SK-N-SH (cell line): ENCODE data around the gene ARHGEF11. TPM values are rescaled to one million over a fixed set of nuclear protein-coding genes. Genes with fewer than 3 reads are reported as not detected.

Experiments used
- CTCF ChIA-PET: fragments of 300-600, 350-600 bp; formaldehyde crosslinking; extraction: SDS; loops from one replicate; lab custom pipeline; 2021; lab: Yijun Ruan, JAX
- POLR2A ChIA-PET: fragments of 350-600 bp; sonication (Branson Sonifier 250); formaldehyde crosslinking; extraction: SDS; loops from one replicate; lab custom pipeline; 2020; ENCODE audit warnings: antibody characterized with exemption, inconsistent platforms; lab: Yijun Ruan, JAX
- DNase-seq: peaks from one replicate; pipeline ENCODE4 v3.0.0; 2012
- H2AFZ ChIP-seq: fragments of 200-600 bp; sonication (generic); 2 replicates; pipeline ENCODE4 v1.8.1; 2016; ENCODE audit warnings: antibody characterized with exemption, mild to moderate bottlenecking, low read depth
- H3F3A ChIP-seq: fragments of 200-600 bp; sonication (generic); replicated peaks from 2 replicates; pipeline ENCODE3; 2016; ENCODE audit warnings: antibody characterized with exemption, mild to moderate bottlenecking; ENCODE audit not compliant: insufficient read depth
- H3K27ac ChIP-seq, 2 experiments: fragments of 200-500 bp in 1 of 2; fragments of 200-600 bp in 1 of 2; sonication (Bioruptor generic) in 1 of 2; sonication (generic), shearing (Covaris generic) in 1 of 2; 2 replicates each; pipeline versions ENCODE4 v1.5.1 to v1.6.1; 2014 to 2016; ENCODE audit warnings: low read depth in 2 of 2, inconsistent platforms in 1 of 2, low read length in 1 of 2, mild to moderate bottlenecking in 1 of 2, mixed read lengths in 1 of 2
- H3K27me3 ChIP-seq: fragments of 200-600 bp; sonication (generic), shearing (Covaris generic); 2 replicates; pipeline ENCODE4 v1.6.1; 2016; ENCODE audit warnings: mixed run types; ENCODE audit not compliant: insufficient read depth
- H3K36me3 ChIP-seq, 2 experiments: fragments of 200-500 bp in 1 of 2; fragments of 200-600 bp in 1 of 2; sonication (Bioruptor generic) in 1 of 2; sonication (generic) in 1 of 2; replicated peaks in 1 of 2; 2 replicates each; pipeline versions ENCODE3 to v1.5.1; 2014 to 2016; ENCODE audit warnings: low read length in 1 of 2, mild to moderate bottlenecking in 1 of 2; ENCODE audit not compliant: insufficient read depth in 2 of 2, control insufficient read depth in 1 of 2
- H3K4me1 ChIP-seq, 2 experiments: fragments of 200-500 bp in 1 of 2; fragments of 200-600 bp in 1 of 2; sonication (Bioruptor generic) in 1 of 2; sonication (generic), shearing (Covaris generic) in 1 of 2; 2 replicates each; pipeline versions ENCODE4 v1.5.1 to v1.6.1; 2014 to 2016; ENCODE audit warnings: low read depth in 1 of 2, low read length in 1 of 2, mixed run types in 1 of 2; ENCODE audit not compliant: insufficient read depth in 2 of 2, control insufficient read depth in 1 of 2
- H3K4me2 ChIP-seq: fragments of 200-600 bp; sonication (generic), shearing (Covaris generic); 2 replicates; pipeline ENCODE4 v1.6.1; 2017; ENCODE audit warnings: mixed run types
- H3K4me3 ChIP-seq, 2 experiments: fragments of 200-500 bp in 1 of 2; fragments of 200-600 bp in 1 of 2; sonication (Bioruptor generic) in 1 of 2; sonication (generic), shearing (Covaris generic) in 1 of 2; 2 replicates each; pipeline versions ENCODE4 v1.5.1 to v1.8.1; 2014 to 2016; ENCODE audit warnings: low read depth in 2 of 2, inconsistent platforms in 1 of 2, low read length in 1 of 2, mild to moderate bottlenecking in 1 of 2, mixed read lengths in 1 of 2, moderate library complexity in 1 of 2
- H3K79me2 ChIP-seq: fragments of 200-600 bp; sonication (generic); 2 replicates; pipeline ENCODE4 v1.8.1; 2017; ENCODE audit warnings: mild to moderate bottlenecking; ENCODE audit not compliant: insufficient read depth
- H3K9ac ChIP-seq: fragments of 200-600 bp; sonication (generic); 2 replicates; pipeline ENCODE4 v1.6.1; 2017; ENCODE audit warnings: mixed run types
- H3K9me2 ChIP-seq: fragments of 200-600 bp; sonication (generic); 2 replicates; pipeline ENCODE4 v1.6.1; 2017; ENCODE audit warnings: mixed run types
- H3K9me3 ChIP-seq: fragments of 200-600 bp; sonication (generic); 2 replicates; pipeline ENCODE4 v1.6.1; 2017; ENCODE audit warnings: mixed run types, mild to moderate bottlenecking, moderate library complexity
- H4K20me1 ChIP-seq: fragments of 200-600 bp; sonication (generic); 2 replicates; pipeline ENCODE4 v1.6.1; 2017; ENCODE audit warnings: mild to moderate bottlenecking, mixed run types; ENCODE audit not compliant: insufficient read depth
- FOXM1 ChIP-seq: IDR thresholded peaks from 2 replicates; pipeline ENCODE4 v1.4.0; 2012; ENCODE audit warnings: low read depth, mild to moderate bottlenecking
- GABPA ChIP-seq: IDR thresholded peaks from 2 replicates; pipeline ENCODE4 v1.4.0; 2012; ENCODE audit warnings: low read depth, mild to moderate bottlenecking
- GATA2 ChIP-seq: sonication (generic); formaldehyde crosslinking; IDR thresholded peaks from 2 replicates; pipeline ENCODE4 v1.5.0; 2020; ENCODE audit warnings: mild to moderate bottlenecking, missing genetic modification reagents
- MEF2A ChIP-seq: IDR thresholded peaks from 2 replicates; pipeline ENCODE4 v1.4.0; 2012; ENCODE audit warnings: low read depth, borderline replicate concordance
- MXI1 ChIP-seq: IDR thresholded peaks from 2 replicates; pipeline ENCODE4 v1.6.1; 2012; ENCODE audit warnings: mild to moderate bottlenecking, low read depth, low read length, improper control_type of control experiment
- NRF1 ChIP-seq: IDR thresholded peaks from 2 replicates; pipeline ENCODE4 v1.6.1; 2012; ENCODE audit warnings: low read depth, mild to moderate bottlenecking, low read length
- RAD21 ChIP-seq: IDR thresholded peaks from 2 replicates; pipeline ENCODE4 v1.6.1; 2012; ENCODE audit warnings: mild to moderate bottlenecking, low read length
- RCOR1 ChIP-seq: fragments of 150-350 bp; IDR thresholded peaks from 2 replicates; pipeline ENCODE4 v1.6.1; 2017; ENCODE audit warnings: antibody characterized with exemption, low read length
- SIN3A ChIP-seq: IDR thresholded peaks from 2 replicates; pipeline ENCODE4 v1.6.1; 2012; ENCODE audit warnings: low read depth, mild to moderate bottlenecking, low read length, moderate library complexity, borderline replicate concordance
- TEAD4 ChIP-seq: IDR thresholded peaks from 2 replicates; pipeline ENCODE4 v1.4.0; 2012; ENCODE audit warnings: mild to moderate bottlenecking, borderline replicate concordance; ENCODE audit not compliant: insufficient read depth
- USF1 ChIP-seq: IDR thresholded peaks from 2 replicates; pipeline ENCODE4 v1.4.0; 2012; ENCODE audit warnings: low read depth, borderline replicate concordance
- YY1 ChIP-seq: IDR thresholded peaks from 2 replicates; pipeline ENCODE4 v1.4.0; 2012; ENCODE audit warnings: low read depth, mild to moderate bottlenecking
- WGBS: methylation state at CpG from one replicate; pipeline ENCODE4 v1.1.6; 2017; ENCODE audit warnings: low lambda C conversion rate; 5-methylcytosine and 5-hydroxymethylcytosine counted together
- polyA plus RNA-seq, 3 experiments: library from polyadenylated mRNA; depleted of rRNA; stranded (reverse); fragments of >200 nt; gene quantifications; 2 replicates each; pipeline ENCODE4 v1.2.3, GENCODE V29; 2012
- TF ChIP-seq, protein P1 (sequence below): fragments of 150-350 bp; IDR thresholded peaks from 2 replicates; pipeline ENCODE4 v1.6.1; 2017; ENCODE audit warnings: antibody characterized with exemption, low read length, low read depth, borderline replicate concordance
- TF ChIP-seq, protein P2 (sequence below): fragments of 150-350 bp; IDR thresholded peaks from 2 replicates; pipeline ENCODE4 v1.6.1; 2016; ENCODE audit warnings: mild to moderate bottlenecking, low read depth, low read length
- TF ChIP-seq, protein P3 (sequence below): IDR thresholded peaks from 2 replicates; pipeline ENCODE4; 2012
- TF ChIP-seq, protein P4 (sequence below): IDR thresholded peaks from 2 replicates; pipeline ENCODE4 v1.6.1; 2012; ENCODE audit warnings: mild to moderate bottlenecking, low read depth, low read length, moderate library complexity

Gene ARHGEF11
- polyA plus RNA-seq, 1 of the 3 experiments (the other 2 are of a cell fraction): 19.0 TPM

GRCh38 chr1:156951371-156951770 lies 94.2 kb downstream of the ARHGEF11 start:
- no peak for DNase-seq
- Histone ChIP-seq H4K20me1 (no peaks in the 10 kb centered on the region), H3K4me3 (no peak overlapping the region), H3K79me2 (no peaks in the 10 kb centered on the region), H3K4me1 (no peaks in the 10 kb centered on the region), H3K36me3 (peaks cover 35 to 76% of the 10 kb centered on the region in 2 experiments), H3F3A (no peaks in the 10 kb centered on the region), H3K27ac (no peak overlapping the region), H3K9ac (no peak overlapping the region), H3K4me2 (no peak overlapping the region), H3K27me3 (no peaks in the 10 kb centered on the region), H3K9me2 (no peaks in the 10 kb centered on the region), H3K9me3 (no peaks in the 10 kb centered on the region), H2AFZ (no peak overlapping the region)
- 98% methylated on average over 5 of the region's 5 CpGs for WGBS
- TF ChIP-seq MXI1 (no peak), TEAD4 (no peak), RAD21 (no peak), RCOR1 (no peak), GABPA (no peak), MEF2A (no peak), GATA2 (CRISPR knock-in tag) (no peak), SIN3A (no peak), YY1 (no peak), FOXM1 (no peak), USF1 (no peak), NRF1 (no peak)
- TF ChIP-seq, protein P1, sequence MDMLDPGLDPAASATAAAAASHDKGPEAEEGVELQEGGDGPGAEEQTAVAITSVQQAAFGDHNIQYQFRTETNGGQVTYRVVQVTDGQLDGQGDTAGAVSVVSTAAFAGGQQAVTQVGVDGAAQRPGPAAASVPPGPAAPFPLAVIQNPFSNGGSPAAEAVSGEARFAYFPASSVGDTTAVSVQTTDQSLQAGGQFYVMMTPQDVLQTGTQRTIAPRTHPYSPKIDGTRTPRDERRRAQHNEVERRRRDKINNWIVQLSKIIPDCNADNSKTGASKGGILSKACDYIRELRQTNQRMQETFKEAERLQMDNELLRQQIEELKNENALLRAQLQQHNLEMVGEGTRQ: no peak
- TF ChIP-seq, protein P2, sequence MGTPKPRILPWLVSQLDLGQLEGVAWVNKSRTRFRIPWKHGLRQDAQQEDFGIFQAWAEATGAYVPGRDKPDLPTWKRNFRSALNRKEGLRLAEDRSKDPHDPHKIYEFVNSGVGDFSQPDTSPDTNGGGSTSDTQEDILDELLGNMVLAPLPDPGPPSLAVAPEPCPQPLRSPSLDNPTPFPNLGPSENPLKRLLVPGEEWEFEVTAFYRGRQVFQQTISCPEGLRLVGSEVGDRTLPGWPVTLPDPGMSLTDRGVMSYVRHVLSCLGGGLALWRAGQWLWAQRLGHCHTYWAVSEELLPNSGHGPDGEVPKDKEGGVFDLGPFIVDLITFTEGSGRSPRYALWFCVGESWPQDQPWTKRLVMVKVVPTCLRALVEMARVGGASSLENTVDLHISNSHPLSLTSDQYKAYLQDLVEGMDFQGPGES: no peak
- TF ChIP-seq, protein P3, sequence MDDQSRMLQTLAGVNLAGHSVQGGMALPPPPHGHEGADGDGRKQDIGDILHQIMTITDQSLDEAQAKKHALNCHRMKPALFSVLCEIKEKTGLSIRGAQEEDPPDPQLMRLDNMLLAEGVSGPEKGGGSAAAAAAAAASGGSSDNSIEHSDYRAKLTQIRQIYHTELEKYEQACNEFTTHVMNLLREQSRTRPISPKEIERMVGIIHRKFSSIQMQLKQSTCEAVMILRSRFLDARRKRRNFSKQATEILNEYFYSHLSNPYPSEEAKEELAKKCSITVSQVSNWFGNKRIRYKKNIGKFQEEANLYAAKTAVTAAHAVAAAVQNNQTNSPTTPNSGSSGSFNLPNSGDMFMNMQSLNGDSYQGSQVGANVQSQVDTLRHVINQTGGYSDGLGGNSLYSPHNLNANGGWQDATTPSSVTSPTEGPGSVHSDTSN: no peak
- TF ChIP-seq, protein P4, sequence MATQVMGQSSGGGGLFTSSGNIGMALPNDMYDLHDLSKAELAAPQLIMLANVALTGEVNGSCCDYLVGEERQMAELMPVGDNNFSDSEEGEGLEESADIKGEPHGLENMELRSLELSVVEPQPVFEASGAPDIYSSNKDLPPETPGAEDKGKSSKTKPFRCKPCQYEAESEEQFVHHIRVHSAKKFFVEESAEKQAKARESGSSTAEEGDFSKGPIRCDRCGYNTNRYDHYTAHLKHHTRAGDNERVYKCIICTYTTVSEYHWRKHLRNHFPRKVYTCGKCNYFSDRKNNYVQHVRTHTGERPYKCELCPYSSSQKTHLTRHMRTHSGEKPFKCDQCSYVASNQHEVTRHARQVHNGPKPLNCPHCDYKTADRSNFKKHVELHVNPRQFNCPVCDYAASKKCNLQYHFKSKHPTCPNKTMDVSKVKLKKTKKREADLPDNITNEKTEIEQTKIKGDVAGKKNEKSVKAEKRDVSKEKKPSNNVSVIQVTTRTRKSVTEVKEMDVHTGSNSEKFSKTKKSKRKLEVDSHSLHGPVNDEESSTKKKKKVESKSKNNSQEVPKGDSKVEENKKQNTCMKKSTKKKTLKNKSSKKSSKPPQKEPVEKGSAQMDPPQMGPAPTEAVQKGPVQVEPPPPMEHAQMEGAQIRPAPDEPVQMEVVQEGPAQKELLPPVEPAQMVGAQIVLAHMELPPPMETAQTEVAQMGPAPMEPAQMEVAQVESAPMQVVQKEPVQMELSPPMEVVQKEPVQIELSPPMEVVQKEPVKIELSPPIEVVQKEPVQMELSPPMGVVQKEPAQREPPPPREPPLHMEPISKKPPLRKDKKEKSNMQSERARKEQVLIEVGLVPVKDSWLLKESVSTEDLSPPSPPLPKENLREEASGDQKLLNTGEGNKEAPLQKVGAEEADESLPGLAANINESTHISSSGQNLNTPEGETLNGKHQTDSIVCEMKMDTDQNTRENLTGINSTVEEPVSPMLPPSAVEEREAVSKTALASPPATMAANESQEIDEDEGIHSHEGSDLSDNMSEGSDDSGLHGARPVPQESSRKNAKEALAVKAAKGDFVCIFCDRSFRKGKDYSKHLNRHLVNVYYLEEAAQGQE: no peak
- CTCF ChIA-PET: interaction anchor here (6.0 kb wide), 1 partner anchor 23 kb away, joined by 26 read pairs; no protein-coding TSS in a partner anchor
- POLR2A ChIA-PET: no interaction called here
